Middle frontal gyrus (tissue), 1 donor: Measurements from ENCODE around the gene TGFBI.

ENCODE experiments used
- DNase-seq: peaks from one replicate; pipeline ENCODE4 v3.0.0-alpha.2; 2015; ENCODE audit warnings: low spot score; ENCODE audit errors: extremely low spot score

Gene TGFBI

GRCh38 chr5:136087961-136088871 is 59.4 kb downstream of the TGFBI start:
- no peak for DNase-seq

GRCh38 chr5:136089791-136090190 is 61.0 kb downstream of the TGFBI start:
- DNase-seq: no peak

GRCh38 chr5:136090319-136090718 is 61.5 kb downstream of the TGFBI start:
- no peak for DNase-seq

- no peak for DNase-seq
These were observed 65.6 kb downstream of the TGFBI start for GRCh38 chr5:136094189-136094912.

- DNase-seq: no peak
These were observed 66.3 kb downstream of the TGFBI start for GRCh38 chr5:136094913-136095641.

GRCh38 chr5:136098176-136098575 is 69.4 kb downstream of the TGFBI start:
- DNase-seq: no peak

- DNase-seq: no peak
These were observed 71.1 kb downstream of the TGFBI start for GRCh38 chr5:136099870-136100269.

- no peak for DNase-seq
These were observed 73.1 kb downstream of the TGFBI start for GRCh38 chr5:136101884-136102283.

GRCh38 chr5:136103118-136103517 is 74.3 kb downstream of the TGFBI start:
- no peak for DNase-seq

GRCh38 chr5:136104306-136104965 is 75.6 kb downstream of the TGFBI start:
- no peak for DNase-seq

GRCh38 chr5:136106351-136107031 is 77.7 kb downstream of the TGFBI start:
- no peak for DNase-seq

- no peak for DNase-seq
These were observed 79.4 kb downstream of the TGFBI start for GRCh38 chr5:136108180-136108611.

GRCh38 chr5:136108766-136109165 is 80.0 kb downstream of the TGFBI start:
- no peak for DNase-seq

GRCh38 chr5:136109453-136110135 is 80.8 kb downstream of the TGFBI start:
- no peak for DNase-seq
